HepG2 (cell line): Measurements from ENCODE around the gene SIRPB1. TPM values are rescaled to one million over a fixed set of nuclear protein-coding genes. Genes with fewer than 3 reads are reported as not detected.

Source experiments
- ATAC-seq: fragments of 200-7000 bp; cut with Tn5 transposase; 3 replicates; pipeline ENCODE4 v1.9.1; 2020; ENCODE audit warnings: mild to moderate bottlenecking, moderate library complexity
- BruUV-seq: library from RNA; stranded (reverse); fragments of 400-500 nt; replicated peaks from 2 replicates; lab custom pipeline; 2021; lab: Mats Ljungman, UMichigan
- CTCF ChIA-PET: fragments of 300-600 bp; formaldehyde crosslinking; extraction: SDS; loops from one replicate; lab custom pipeline; 2021; ENCODE audit warnings: low total read pairs, inconsistent platforms, low intra/inter-chr PET ratio; lab: Yijun Ruan, JAX
- POLR2A ChIA-PET: fragments of 350-600 bp; sonication (Branson Sonifier 250); formaldehyde crosslinking; loops from one replicate; lab custom pipeline; 2020; ENCODE audit warnings: antibody characterized with exemption, inconsistent platforms; lab: Yijun Ruan, JAX
- DNase-seq: peaks from one replicate; pipeline ENCODE4 v3.0.0-alpha.2; 2015; ENCODE audit warnings: low spot score
- FAIRE-seq: peaks from 3 replicates; lab custom pipeline; 2011; peaks lifted over from hg19 to GRCh38; lab: Jason Lieb, UNC
- H2AFZ ChIP-seq: one replicate; pipeline ENCODE4 v1.6.1; 2011; ENCODE audit warnings: low read length, inconsistent platforms
- H3K27ac ChIP-seq: fragments of 300-600 bp; 3 replicates; pipeline ENCODE4 v1.8.0; 2011; ENCODE audit warnings: mixed run types, mild to moderate bottlenecking, mixed read lengths, low read length, inconsistent platforms; ENCODE audit not compliant: insufficient read depth; ENCODE audit errors: extremely low read length
- H3K27me3 ChIP-seq, 2 experiments: fragments of 200-600 bp in 1 of 2; 2 replicates in 1 of 2; 3 replicates in 1 of 2; pipeline versions ENCODE4 v1.6.0 to v1.8.0; 2011; ENCODE audit warnings: low read length in 2 of 2, mild to moderate bottlenecking in 2 of 2, moderate library complexity in 2 of 2, inconsistent platforms in 1 of 2; ENCODE audit not compliant: insufficient read depth in 2 of 2, control insufficient read depth in 1 of 2
- H3K36me3 ChIP-seq, 2 experiments: fragments of 200-600 bp in 1 of 2; replicated peaks in 1 of 2; 2 replicates in 1 of 2; 3 replicates in 1 of 2; pipeline versions ENCODE4 v1.5.1 to v1.8.0; 2011; ENCODE audit warnings: low read length in 2 of 2, inconsistent platforms in 1 of 2; ENCODE audit not compliant: insufficient read depth in 2 of 2, control insufficient read depth in 1 of 2
- H3K4me1 ChIP-seq: 2 replicates; pipeline ENCODE4 v1.5.1; 2012; ENCODE audit warnings: low read length, inconsistent platforms; ENCODE audit not compliant: insufficient read depth
- H3K4me2 ChIP-seq: 2 replicates; pipeline ENCODE4 v1.6.0; 2011; ENCODE audit warnings: low read depth, low read length, inconsistent platforms
- H3K4me3 ChIP-seq, 3 experiments: fragments of 200-600 bp in 1 of 3; sonication (generic), shearing (Covaris generic) in 1 of 3; replicated peaks in 1 of 3; 2 replicates each; pipeline ENCODE4 v1.5.1; 2011 to 2016; ENCODE audit warnings: low read length in 3 of 3, inconsistent platforms in 2 of 3, low read depth in 2 of 3, mild to moderate bottlenecking in 2 of 3, control low read depth in 1 of 3, mixed read lengths in 1 of 3; ENCODE audit not compliant: insufficient read depth in 1 of 3
- H3K79me2 ChIP-seq: one replicate; pipeline ENCODE4 v1.6.1; 2011; ENCODE audit warnings: low read length, inconsistent platforms; ENCODE audit not compliant: insufficient read depth
- H3K9ac ChIP-seq: 2 replicates; pipeline ENCODE4 v1.6.0; 2011; ENCODE audit warnings: mild to moderate bottlenecking, low read depth, low read length, inconsistent platforms; ENCODE audit not compliant: insufficient read depth
- H3K9me3 ChIP-seq: 2 replicates; pipeline ENCODE4 v1.5.1; 2012; ENCODE audit warnings: mild to moderate bottlenecking, low read length
- H4K20me1 ChIP-seq: 2 replicates; pipeline ENCODE4 v1.6.0; 2011; ENCODE audit warnings: inconsistent platforms, mild to moderate bottlenecking, low read length, moderate library complexity; ENCODE audit not compliant: insufficient read depth
- ARHGAP35 ChIP-seq: sonication (generic); formaldehyde crosslinking; IDR thresholded peaks from 2 replicates; pipeline ENCODE4 v1.9.0; 2022; ENCODE audit warnings: mild to moderate bottlenecking, inconsistent platforms, moderate library complexity, missing genetic modification reagents, borderline replicate concordance
- ISL2 ChIP-seq: sonication (generic); formaldehyde crosslinking; IDR thresholded peaks from 2 replicates; pipeline ENCODE4 v1.5.0; 2020; ENCODE audit warnings: missing genetic modification reagents
- MED13 ChIP-seq: sonication (generic); formaldehyde crosslinking; IDR thresholded peaks from 2 replicates; pipeline ENCODE4 v1.5.0; 2020; ENCODE audit warnings: missing genetic modification reagents
- RBFOX2 ChIP-seq: fragments of 200-400 bp; formaldehyde crosslinking; IDR thresholded peaks from 2 replicates; pipeline ENCODE4 v1.6.1; 2017; ENCODE audit warnings: low read depth, mild to moderate bottlenecking, low read length
- ZBTB3 ChIP-seq: sonication (generic); formaldehyde crosslinking; IDR thresholded peaks from 2 replicates; pipeline ENCODE4 v1.4.0; 2020; ENCODE audit warnings: low read depth, mild to moderate bottlenecking, moderate library complexity, missing genetic modification reagents, borderline replicate concordance
- WGBS: methylation state at CpG from one replicate; pipeline ENCODE4 v1.1.6; 2017; ENCODE audit warnings: low lambda C conversion rate; 5-methylcytosine and 5-hydroxymethylcytosine counted together
- in situ Hi-C: cut with HindIII; loops from 2 replicates; pipeline ENCODE4 v1.10.0; 2017; ENCODE audit warnings: low pct_unique_long_range_greater_than_20kb; ENCODE audit not compliant: extremely low pct_ligation_motif_present
- intact Hi-C: fragments of 100-400 bp; cut with micrococcal nuclease; formaldehyde crosslinking; loops from one replicate; pipeline ENCODE4 v1.10.0; 2022; ENCODE audit not compliant: unreplicated experiment
- polyA plus RNA-seq, 8 experiments: library from polyadenylated mRNA; depleted of rRNA in 3 of 8; stranded (reverse) in 7 of 8; unstranded in 1 of 8; fragments of >200 nt; fragmentation: Illumina TruSeq in 4 of 8; extraction: Trizol in 4 of 8; gene quantifications; 2 replicates each; pipeline versions ENCODE4 v1.2.1 to v1.2.3, GENCODE V29; 2011 to 2016; ENCODE audit warnings: low read depth in 4 of 8, missing spikeins in 1 of 8, mixed read lengths in 1 of 8; ENCODE audit not compliant: insufficient read depth in 1 of 8
- total RNA-seq, 5 experiments: library from RNA; depleted of rRNA; stranded (reverse); fragments of >200 nt; fragmentation: Illumina TruSeq; extraction: Trizol; gene quantifications; 2 replicates each; pipeline ENCODE4 v1.2.3, GENCODE V29; 2016; ENCODE audit warnings: low read depth in 1 of 5
- TF ChIP-seq, protein P1 (sequence below): sonication (generic); formaldehyde crosslinking; IDR thresholded peaks from one replicate; pipeline ENCODE4 v1.5.1; 2020; ENCODE audit warnings: mild to moderate bottlenecking, missing genetic modification reagents; ENCODE audit errors: not compliant biosample characterization
- TF ChIP-seq, protein P2 (sequence below): sonication (generic); formaldehyde crosslinking; IDR thresholded peaks from 2 replicates; pipeline ENCODE4 v1.4.0; 2020; ENCODE audit warnings: mild to moderate bottlenecking, missing genetic modification reagents
- TF ChIP-seq, protein P3 (sequence below): sonication (generic); formaldehyde crosslinking; IDR thresholded peaks from 2 replicates; pipeline ENCODE4 v1.8.0; 2022; ENCODE audit warnings: mild to moderate bottlenecking, missing genetic modification reagents, moderate library complexity

SIRPB1 gene
- total and polyA plus RNA-seq, 2 of the 13 experiments (the other 11 are each of a cell fraction or from before 2014, with no cell fraction given): 0.41 to 1.4 TPM

DNA sequence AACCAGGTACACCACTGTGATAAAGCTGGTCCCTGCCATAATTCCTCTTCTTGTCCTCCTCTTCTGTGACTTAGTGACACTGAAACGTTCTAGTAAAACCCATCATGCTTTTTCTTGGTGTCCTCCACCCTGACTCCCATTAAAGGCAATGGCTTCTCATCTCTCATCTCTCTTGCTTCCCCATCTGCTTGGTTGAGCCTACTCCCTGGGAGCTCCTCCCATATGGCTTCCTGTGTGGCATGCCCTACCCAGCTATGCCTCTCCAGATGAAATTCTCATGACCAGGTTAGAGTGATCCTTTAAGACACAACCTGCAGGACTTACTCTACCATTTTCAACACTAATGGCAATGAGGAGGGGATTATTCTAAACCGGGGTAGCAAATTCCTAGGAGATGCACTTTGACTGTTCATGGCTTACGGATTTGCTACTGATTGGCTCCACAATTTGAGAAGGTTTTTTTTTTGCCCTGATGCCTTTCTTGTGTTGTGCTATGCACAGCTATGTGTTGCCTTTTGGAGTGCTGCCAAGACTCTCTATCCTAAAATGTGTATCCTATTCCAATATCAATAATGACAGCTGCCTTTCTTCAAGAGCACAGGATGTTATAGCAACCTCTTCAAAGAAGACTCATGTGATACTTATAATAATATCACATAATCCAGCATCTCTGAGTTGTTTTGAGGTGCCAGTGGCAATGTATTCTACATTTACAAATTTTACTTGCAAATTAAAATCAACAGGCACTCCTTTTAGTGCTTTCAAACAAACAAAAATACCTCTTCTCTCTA, 31.7 kb upstream of the SIRPB1 start:
- Histone ChIP-seq H3K4me2 (no peak overlapping the region), H2AFZ (no peak overlapping the region), H4K20me1 (no peaks in the 10 kb centered on the region), H3K27ac (no peak overlapping the region), H3K79me2 (no peaks in the 10 kb centered on the region), H3K4me1 (no peaks in the 10 kb centered on the region), H3K9ac (no peak overlapping the region), H3K27me3 (no peaks in the 10 kb centered on the region), H3K9me3 (no peaks in the 10 kb centered on the region), H3K36me3 (no peaks in the 10 kb centered on the region), H3K4me3 (no peak overlapping the region)
- CTCF ChIA-PET: no interaction called here
- no peak for DNase-seq
- 15% methylated on average over 3 of the region's 3 CpGs for WGBS
- in situ Hi-C loops (no loop called here), intact Hi-C loops (no loop called here)
- no peak for FAIRE-seq
- TF ChIP-seq ZBTB3 (CRISPR knock-in tag): no peak
- no peak for TF ChIP-seq ISL2 (CRISPR knock-in tag)
- TF ChIP-seq MED13 (CRISPR knock-in tag): no peak
- TF ChIP-seq RBFOX2: no peak
- TF ChIP-seq, protein P1, sequence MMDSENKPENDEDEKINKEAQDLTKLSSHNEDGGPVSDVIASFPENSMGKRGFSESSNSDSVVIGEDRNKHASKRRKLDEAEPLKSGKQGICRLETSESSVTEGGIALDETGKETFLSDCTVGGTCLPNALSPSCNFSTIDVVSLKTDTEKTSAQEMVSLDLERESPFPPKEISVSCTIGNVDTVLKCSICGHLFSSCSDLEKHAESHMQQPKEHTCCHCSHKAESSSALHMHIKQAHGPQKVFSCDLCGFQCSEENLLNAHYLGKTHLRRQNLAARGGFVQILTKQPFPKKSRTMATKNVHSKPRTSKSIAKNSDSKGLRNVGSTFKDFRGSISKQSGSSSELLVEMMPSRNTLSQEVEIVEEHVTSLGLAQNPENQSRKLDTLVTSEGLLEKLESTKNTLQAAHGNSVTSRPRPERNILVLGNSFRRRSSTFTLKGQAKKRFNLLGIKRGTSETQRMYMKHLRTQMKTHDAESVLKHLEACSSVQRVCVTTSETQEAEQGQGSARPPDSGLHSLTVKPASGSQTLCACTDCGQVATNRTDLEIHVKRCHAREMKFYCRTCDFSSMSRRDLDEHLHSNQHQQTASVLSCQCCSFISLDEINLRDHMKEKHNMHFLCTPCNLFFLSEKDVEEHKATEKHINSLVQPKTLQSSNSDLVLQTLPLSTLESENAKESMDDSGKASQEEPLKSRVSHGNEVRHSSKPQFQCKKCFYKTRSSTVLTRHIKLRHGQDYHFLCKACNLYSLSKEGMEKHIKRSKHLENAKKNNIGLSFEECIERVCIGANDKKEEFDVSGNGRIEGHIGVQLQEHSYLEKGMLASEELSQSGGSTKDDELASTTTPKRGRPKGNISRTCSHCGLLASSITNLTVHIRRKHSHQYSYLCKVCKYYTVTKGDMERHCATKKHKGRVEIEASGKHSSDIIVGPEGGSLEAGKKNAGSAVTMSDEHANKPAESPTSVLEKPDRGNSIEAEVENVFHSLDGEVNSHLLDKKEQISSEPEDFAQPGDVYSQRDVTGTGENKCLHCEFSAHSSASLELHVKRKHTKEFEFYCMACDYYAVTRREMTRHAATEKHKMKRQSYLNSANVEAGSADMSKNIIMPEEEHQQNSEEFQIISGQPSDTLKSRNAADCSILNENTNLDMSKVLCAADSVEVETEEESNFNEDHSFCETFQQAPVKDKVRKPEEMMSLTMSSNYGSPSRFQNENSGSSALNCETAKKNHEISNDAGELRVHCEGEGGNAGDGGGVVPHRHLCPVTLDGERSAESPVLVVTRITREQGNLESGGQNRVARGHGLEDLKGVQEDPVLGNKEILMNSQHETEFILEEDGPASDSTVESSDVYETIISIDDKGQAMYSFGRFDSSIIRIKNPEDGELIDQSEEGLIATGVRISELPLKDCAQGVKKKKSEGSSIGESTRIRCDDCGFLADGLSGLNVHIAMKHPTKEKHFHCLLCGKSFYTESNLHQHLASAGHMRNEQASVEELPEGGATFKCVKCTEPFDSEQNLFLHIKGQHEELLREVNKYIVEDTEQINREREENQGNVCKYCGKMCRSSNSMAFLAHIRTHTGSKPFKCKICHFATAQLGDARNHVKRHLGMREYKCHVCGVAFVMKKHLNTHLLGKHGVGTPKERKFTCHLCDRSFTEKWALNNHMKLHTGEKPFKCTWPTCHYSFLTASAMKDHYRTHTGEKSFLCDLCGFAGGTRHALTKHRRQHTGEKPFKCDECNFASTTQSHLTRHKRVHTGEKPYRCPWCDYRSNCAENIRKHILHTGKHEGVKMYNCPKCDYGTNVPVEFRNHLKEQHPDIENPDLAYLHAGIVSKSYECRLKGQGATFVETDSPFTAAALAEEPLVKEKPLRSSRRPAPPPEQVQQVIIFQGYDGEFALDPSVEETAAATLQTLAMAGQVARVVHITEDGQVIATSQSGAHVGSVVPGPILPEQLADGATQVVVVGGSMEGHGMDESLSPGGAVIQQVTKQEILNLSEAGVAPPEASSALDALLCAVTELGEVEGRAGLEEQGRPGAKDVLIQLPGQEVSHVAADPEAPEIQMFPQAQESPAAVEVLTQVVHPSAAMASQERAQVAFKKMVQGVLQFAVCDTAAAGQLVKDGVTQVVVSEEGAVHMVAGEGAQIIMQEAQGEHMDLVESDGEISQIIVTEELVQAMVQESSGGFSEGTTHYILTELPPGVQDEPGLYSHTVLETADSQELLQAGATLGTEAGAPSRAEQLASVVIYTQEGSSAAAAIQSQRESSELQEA: no peak
- TF ChIP-seq ARHGAP35 (CRISPR knock-in tag): no peak
- TF ChIP-seq, protein P2, sequence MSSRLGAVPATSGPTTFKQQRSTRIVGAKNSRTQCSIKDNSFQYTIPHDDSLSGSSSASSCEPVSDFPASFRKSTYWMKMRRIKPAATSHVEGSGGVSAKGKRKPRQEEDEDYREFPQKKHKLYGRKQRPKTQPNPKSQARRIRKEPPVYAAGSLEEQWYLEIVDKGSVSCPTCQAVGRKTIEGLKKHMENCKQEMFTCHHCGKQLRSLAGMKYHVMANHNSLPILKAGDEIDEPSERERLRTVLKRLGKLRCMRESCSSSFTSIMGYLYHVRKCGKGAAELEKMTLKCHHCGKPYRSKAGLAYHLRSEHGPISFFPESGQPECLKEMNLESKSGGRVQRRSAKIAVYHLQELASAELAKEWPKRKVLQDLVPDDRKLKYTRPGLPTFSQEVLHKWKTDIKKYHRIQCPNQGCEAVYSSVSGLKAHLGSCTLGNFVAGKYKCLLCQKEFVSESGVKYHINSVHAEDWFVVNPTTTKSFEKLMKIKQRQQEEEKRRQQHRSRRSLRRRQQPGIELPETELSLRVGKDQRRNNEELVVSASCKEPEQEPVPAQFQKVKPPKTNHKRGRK (CRISPR knock-in tag): no peak
- TF ChIP-seq, protein P3, sequence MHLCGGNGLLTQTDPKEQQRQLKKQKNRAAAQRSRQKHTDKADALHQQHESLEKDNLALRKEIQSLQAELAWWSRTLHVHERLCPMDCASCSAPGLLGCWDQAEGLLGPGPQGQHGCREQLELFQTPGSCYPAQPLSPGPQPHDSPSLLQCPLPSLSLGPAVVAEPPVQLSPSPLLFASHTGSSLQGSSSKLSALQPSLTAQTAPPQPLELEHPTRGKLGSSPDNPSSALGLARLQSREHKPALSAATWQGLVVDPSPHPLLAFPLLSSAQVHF (CRISPR knock-in tag): no peak
- no TSS peak for BruUV-seq
- ATAC-seq: no peak
- POLR2A ChIA-PET: no interaction called here
